Osteocyte (in vitro differentiated cells): ENCODE results near the gene HAPLN3. TPM values are rescaled to one million over a fixed set of nuclear protein-coding genes. Genes with fewer than 3 reads are reported as not detected.

Experiments used
- DNase-seq: peaks from one replicate; pipeline ENCODE4 v3.0.0; 2021; ENCODE audit warnings: mixed read lengths; ENCODE audit not compliant: unreplicated experiment; ENCODE audit errors: extremely low spot score
- H3K27ac Mint-ChIP-seq: one replicate; pipeline ENCODE4 v1.8.0; 2021; ENCODE audit warnings: mild to moderate bottlenecking, mixed read lengths; ENCODE audit not compliant: unreplicated experiment
- H3K27me3 Mint-ChIP-seq: one replicate; pipeline ENCODE4 v1.8.0; 2021; ENCODE audit warnings: mixed read lengths; ENCODE audit not compliant: unreplicated experiment
- H3K36me3 Mint-ChIP-seq: one replicate; pipeline ENCODE4 v1.8.0; 2021; ENCODE audit warnings: mixed read lengths; ENCODE audit not compliant: unreplicated experiment
- H3K4me1 Mint-ChIP-seq: one replicate; pipeline ENCODE4 v1.8.0; 2021; ENCODE audit warnings: mixed read lengths; ENCODE audit not compliant: unreplicated experiment
- H3K4me3 Mint-ChIP-seq: one replicate; pipeline ENCODE4 v1.8.0; 2021; ENCODE audit warnings: mild to moderate bottlenecking, moderate library complexity, mixed read lengths; ENCODE audit not compliant: unreplicated experiment
- H3K9me3 Mint-ChIP-seq: one replicate; pipeline ENCODE4 v1.8.0; 2021; ENCODE audit warnings: mixed read lengths; ENCODE audit not compliant: unreplicated experiment
- CTCF ChIP-seq: fragments of 200-600 bp; sonication (generic); IDR thresholded peaks from 2 replicates; pipeline ENCODE4 v1.5.0; 2021; ENCODE audit warnings: antibody characterized with exemption, mild to moderate bottlenecking, moderate library complexity
- total RNA-seq: library from RNA; stranded (reverse); gene quantifications from 2 replicates; pipeline ENCODE4 v1.2.1, GENCODE V29; 2021

Gene HAPLN3
- total RNA-seq, 1 donor from 2014 or later: 41.3 TPM

GRCh38 chr15:88860212-88860611 lies 35.1 kb downstream of the HAPLN3 start:
- Mint-ChIP-seq H3K36me3 (no peaks in the 10 kb centered on the region), H3K9me3 (no peaks in the 10 kb centered on the region), H3K4me3 (no peak overlapping the region), H3K27me3 (peaks cover 6% of the 10 kb centered on the region), H3K27ac (no peak overlapping the region), H3K4me1 (no peaks in the 10 kb centered on the region)
- no peak for TF ChIP-seq CTCF
- no peak for DNase-seq

GRCh38 chr15:88859550-88859949 lies 35.8 kb downstream of the HAPLN3 start:
- Mint-ChIP-seq H3K4me1 (no peaks in the 10 kb centered on the region), H3K36me3 (no peaks in the 10 kb centered on the region), H3K27me3 (peaks cover 6% of the 10 kb centered on the region), H3K27ac (no peak overlapping the region), H3K4me3 (no peak overlapping the region), H3K9me3 (no peaks in the 10 kb centered on the region)
- DNase-seq: no peak
- no peak for TF ChIP-seq CTCF

- DNase-seq: no peak
- Mint-ChIP-seq H3K27me3 (peaks cover 6% of the 10 kb centered on the region), H3K27ac (no peak overlapping the region), H3K9me3 (no peaks in the 10 kb centered on the region), H3K36me3 (no peaks in the 10 kb centered on the region), H3K4me3 (no peak overlapping the region), H3K4me1 (no peaks in the 10 kb centered on the region)
- TF ChIP-seq CTCF: no peak
These were observed 36.4 kb downstream of the HAPLN3 start for GRCh38 chr15:88858934-88859333.

- H3K27me3 Mint-ChIP-seq: peaks cover 10% of the 10 kb centered on the region
- H3K9me3 Mint-ChIP-seq: no peaks in the 10 kb centered on the region
- H3K4me1 Mint-ChIP-seq: peaks cover 2% of the 10 kb centered on the region
- no peak overlapping the region for H3K4me3 Mint-ChIP-seq
- no peak for DNase-seq
- H3K27ac Mint-ChIP-seq: no peak overlapping the region
- H3K36me3 Mint-ChIP-seq: no peaks in the 10 kb centered on the region
- no peak for TF ChIP-seq CTCF
These were observed 42.9 kb downstream of the HAPLN3 start for GRCh38 chr15:88852476-88852875.

GRCh38 chr15:88849376-88850072 lies 45.8 kb downstream of the HAPLN3 start:
- Mint-ChIP-seq H3K9me3 (no peaks in the 10 kb centered on the region), H3K4me1 (peaks cover 2% of the 10 kb centered on the region), H3K27me3 (peaks cover 7% of the 10 kb centered on the region), H3K4me3 (no peak overlapping the region), H3K27ac (no peak overlapping the region), H3K36me3 (no peaks in the 10 kb centered on the region)
- DNase-seq: no peak
- TF ChIP-seq CTCF: no peak
